Caco-2 (cell line): ENCODE data around the gene OPTN. TPM values are rescaled to one million over a fixed set of nuclear protein-coding genes. Genes with fewer than 3 reads are reported as not detected.
"Not testable (repeated sequence)": the region's sequence is repeated elsewhere in the genome, so short reads cannot be mapped to it uniquely, and the experiment has no call there.

Source experiments
- BruUV-seq: library from RNA; stranded (reverse); fragments of 400-500 nt; replicated peaks from 2 replicates; lab custom pipeline; 2021; lab: Mats Ljungman, UMichigan
- CTCF ChIA-PET: fragments of 300-600 bp; sonication (Branson Sonifier 250); formaldehyde crosslinking; loops from one replicate; lab custom pipeline; 2022; ENCODE audit warnings: antibody characterized with exemption; lab: Charles Lee
- POLR2A ChIA-PET: fragments of 300-600 bp; sonication (Branson Sonifier 250); formaldehyde crosslinking; loops from one replicate; lab custom pipeline; 2022; ENCODE audit warnings: antibody characterized with exemption; lab: Charles Lee
- DNase-seq, 2 experiments: peaks; one replicate each; pipeline versions ENCODE4 v3.0.0 to v3.0.0-alpha.2; 2020 to 2022
- H3K27me3 ChIP-seq: replicated peaks from 2 replicates; pipeline ENCODE4 v1.6.0; 2011; ENCODE audit warnings: low read length; ENCODE audit not compliant: control insufficient read depth, insufficient read depth
- H3K36me3 ChIP-seq: 2 replicates; pipeline ENCODE4 v1.5.1; 2011; ENCODE audit warnings: low read length; ENCODE audit not compliant: control insufficient read depth, insufficient read depth
- H3K4me1 ChIP-seq: fragments of 250-450 bp; sonication (Bioruptor Pico); 2 replicates; pipeline ENCODE4 v1.5.1; 2020; ENCODE audit warnings: mild to moderate bottlenecking
- H3K4me3 ChIP-seq: 2 replicates; pipeline ENCODE4 v1.5.1; 2011; ENCODE audit warnings: low read depth, mild to moderate bottlenecking, control low read depth, low read length
- H3K9me3 ChIP-seq: fragments of 250-450 bp; sonication (Bioruptor Pico); 2 replicates; pipeline ENCODE4 v1.5.1; 2020; ENCODE audit warnings: mild to moderate bottlenecking, moderate library complexity
- H3K27ac Mint-ChIP-seq: one replicate; pipeline ENCODE4 v1.8.0; 2022; ENCODE audit warnings: mixed read lengths; ENCODE audit not compliant: unreplicated experiment
- H3K27me3 Mint-ChIP-seq: one replicate; pipeline ENCODE4 v1.8.0; 2022; ENCODE audit warnings: mixed read lengths; ENCODE audit not compliant: insufficient read depth, unreplicated experiment
- H3K36me3 Mint-ChIP-seq: one replicate; pipeline ENCODE4 v1.8.0; 2022; ENCODE audit warnings: mild to moderate bottlenecking, mixed read lengths; ENCODE audit not compliant: insufficient read depth, unreplicated experiment
- H3K4me1 Mint-ChIP-seq: one replicate; pipeline ENCODE4 v1.8.0; 2022; ENCODE audit warnings: low read depth, mixed read lengths; ENCODE audit not compliant: unreplicated experiment
- H3K4me3 Mint-ChIP-seq: one replicate; pipeline ENCODE4 v1.8.0; 2022; ENCODE audit warnings: mild to moderate bottlenecking, moderate library complexity, mixed read lengths; ENCODE audit not compliant: unreplicated experiment
- H3K9me3 Mint-ChIP-seq: one replicate; pipeline ENCODE4 v1.8.0; 2022; ENCODE audit warnings: mixed read lengths; ENCODE audit not compliant: unreplicated experiment
- CTCF ChIP-seq, 2 experiments: fragments of 200-600 bp in 1 of 2; IDR thresholded peaks; 1 replicate in 1 of 2; 2 replicates in 1 of 2; pipeline versions ENCODE4 v1.5.1 to v1.8.0; 2011 to 2022; ENCODE audit warnings: antibody characterized with exemption in 1 of 2, control low read depth in 1 of 2, inconsistent platforms in 1 of 2, low read depth in 1 of 2, low read length in 1 of 2, mild to moderate bottlenecking in 1 of 2, moderate library complexity in 1 of 2; ENCODE audit not compliant: insufficient read depth in 1 of 2, severe bottlenecking in 1 of 2, unreplicated experiment in 1 of 2
- intact Hi-C: fragments of 100-400 bp; cut with micrococcal nuclease; formaldehyde crosslinking; loops from one replicate; pipeline ENCODE4 v1.10.0; 2022; ENCODE audit not compliant: unreplicated experiment
- total RNA-seq: library from RNA; stranded (reverse); gene quantifications from 2 replicates; pipeline ENCODE4 v1.2.3, GENCODE V29; 2022

OPTN gene
- total RNA-seq, 1 experiment from 2014 or later: 59.6 TPM

- no peak for TF ChIP-seq CTCF (IDR thresholded peaks at IDR 0.05; ENCODE audit: insufficient read depth in 1 of 2, low read depth in 1 of 2, low read length in 1 of 2, severe bottlenecking in 1 of 2, unreplicated experiment in 1 of 2)
- Mint-ChIP-seq H3K27me3 (peaks cover 2% of the 10 kb centered on the region), H3K27ac (no peak overlapping the region), H3K9me3 (peaks cover 44% of the 10 kb centered on the region), H3K36me3 (no peaks in the 10 kb centered on the region), H3K4me1 (no peaks in the 10 kb centered on the region), H3K4me3 (no peak overlapping the region)
- Histone ChIP-seq H3K27me3 (no peaks in the 10 kb centered on the region), H3K4me1 (no peaks in the 10 kb centered on the region), H3K36me3 (no peaks in the 10 kb centered on the region), H3K4me3 (no peak overlapping the region), H3K9me3 (peaks cover 37% of the 10 kb centered on the region)
- intact Hi-C loops: no loop called here
- POLR2A ChIA-PET: no interaction called here
- no peak for DNase-seq
- CTCF ChIA-PET: no interaction called here
- BruUV-seq: no TSS peak
Measured at GRCh38 chr10:13080643-13081042, 19.3 kb upstream of the OPTN start.

- DNase-seq, intact Hi-C loops, H3K36me3 ChIP-seq, H3K27me3 Mint-ChIP-seq, H3K36me3 Mint-ChIP-seq, BruUV-seq, H3K4me1 ChIP-seq, CTCF ChIA-PET, H3K4me3 ChIP-seq, H3K27me3 ChIP-seq, POLR2A ChIA-PET, H3K4me3 Mint-ChIP-seq, H3K27ac Mint-ChIP-seq, H3K4me1 Mint-ChIP-seq: not testable (repeated sequence)
- H3K9me3 ChIP-seq: peaks cover 38% of the 10 kb centered on the region
- peaks cover 44% of the 10 kb centered on the region for H3K9me3 Mint-ChIP-seq
Measured at GRCh38 chr10:13083700-13084099, 16.3 kb upstream of the OPTN start.

GRCh38 chr10:13086056-13086455, 13.9 kb upstream of the OPTN start:
- DNase-seq: no peak
- Histone ChIP-seq H3K36me3 (no peaks in the 10 kb centered on the region), H3K27me3 (no peaks in the 10 kb centered on the region), H3K9me3 (peaks cover 22% of the 10 kb centered on the region), H3K4me1 (no peaks in the 10 kb centered on the region), H3K4me3 (no peak overlapping the region)
- no peaks in the 10 kb centered on the region for H3K27me3 Mint-ChIP-seq
- no peak for TF ChIP-seq CTCF (IDR thresholded peaks at IDR 0.05; ENCODE audit: insufficient read depth in 1 of 2, low read depth in 1 of 2, low read length in 1 of 2, severe bottlenecking in 1 of 2, unreplicated experiment in 1 of 2)
- ChIA-PET POLR2A (no interaction called here), CTCF (no interaction called here)
- no peak overlapping the region for H3K27ac Mint-ChIP-seq
- H3K4me1 Mint-ChIP-seq: no peaks in the 10 kb centered on the region
- intact Hi-C loops: no loop called here
- no peaks in the 10 kb centered on the region for H3K36me3 Mint-ChIP-seq
- no peak overlapping the region for H3K4me3 Mint-ChIP-seq
- peaks cover 26% of the 10 kb centered on the region for H3K9me3 Mint-ChIP-seq
- BruUV-seq: no TSS peak

GRCh38 chr10:13087601-13087985, 12.4 kb upstream of the OPTN start:
- POLR2A ChIA-PET: no interaction called here
- BruUV-seq: no TSS peak
- Histone ChIP-seq H3K27me3 (no peaks in the 10 kb centered on the region), H3K36me3 (no peaks in the 10 kb centered on the region), H3K9me3 (peaks cover 22% of the 10 kb centered on the region), H3K4me1 (no peaks in the 10 kb centered on the region), H3K4me3 (no peak overlapping the region)
- TF ChIP-seq CTCF (IDR thresholded peaks at IDR 0.05; ENCODE audit: insufficient read depth in 1 of 2, low read depth in 1 of 2, low read length in 1 of 2, severe bottlenecking in 1 of 2, unreplicated experiment in 1 of 2): no peak
- intact Hi-C loops: no loop called here
- no peaks in the 10 kb centered on the region for H3K27me3 Mint-ChIP-seq
- no peak overlapping the region for H3K27ac Mint-ChIP-seq
- no peak for DNase-seq
- H3K4me3 Mint-ChIP-seq: no peak overlapping the region
- peaks cover 12% of the 10 kb centered on the region for H3K9me3 Mint-ChIP-seq
- H3K4me1 Mint-ChIP-seq: no peaks in the 10 kb centered on the region
- CTCF ChIA-PET: interaction anchor here (0.6 kb wide), 1 partner anchor 136 kb away, joined by 3 read pairs; no protein-coding TSS in a partner anchor
- H3K36me3 Mint-ChIP-seq: no peaks in the 10 kb centered on the region
